ENCODE measurements around the gene PEX11B. TPM values are rescaled to one million over a fixed set of nuclear protein-coding genes. Genes with fewer than 3 reads are reported as not detected.
A peak's percentile ranks its signal among the peaks of the same experiment; 100 is the strongest.

Gene PEX11B
- total RNA-seq, 2 experiments from 2014 or later = 25.8 to 26.3 TPM

GRCh38 chr1:145960468-145961108 is 42.1 kb upstream of the PEX11B start:
- intact Hi-C loops (cut with micrococcal nuclease) = loop anchor here (5.0 kb wide), 1 partner anchor 33 kb away; the partner anchor contains the start of gene RBM8A

DNA sequence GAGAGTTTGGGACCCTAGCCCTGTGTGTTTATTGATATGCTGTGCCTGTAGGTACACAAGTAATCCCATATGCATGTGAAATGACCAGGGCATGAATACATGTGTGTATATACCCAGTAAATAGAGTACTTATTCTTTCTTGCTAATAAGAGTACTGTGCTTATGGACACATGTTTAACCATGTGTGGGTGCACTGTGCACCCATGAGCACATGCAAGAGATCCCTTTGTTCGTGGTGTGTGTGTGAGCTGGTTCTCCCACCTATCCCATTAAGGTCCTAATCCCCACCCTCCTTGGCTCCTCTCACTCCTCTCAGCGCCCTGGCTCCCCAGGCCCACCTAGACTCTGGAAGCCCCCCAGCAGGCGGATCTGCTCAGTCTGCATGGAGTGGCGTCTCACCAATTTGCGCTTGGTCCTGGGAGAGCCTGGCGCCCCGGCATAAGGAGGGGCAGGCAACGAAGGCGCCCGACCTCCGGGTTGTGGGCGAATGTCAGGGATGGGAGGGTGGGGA is 41.5 kb upstream of the PEX11B start:
- Mint-ChIP-seq H3K4me3 (peak overlapping the region; percentile 92), H3K36me3 (ENCODE audit: low read depth) (peaks cover 16% of the 10 kb centered on the region), H3K4me1 (ENCODE audit: low read depth) (peaks cover 46% of the 10 kb centered on the region), H3K27me3 (no peaks in the 10 kb centered on the region), H3K27ac (no peak overlapping the region), H3K9me3 (no peaks in the 10 kb centered on the region)
- TF ChIP-seq, protein P1, sequence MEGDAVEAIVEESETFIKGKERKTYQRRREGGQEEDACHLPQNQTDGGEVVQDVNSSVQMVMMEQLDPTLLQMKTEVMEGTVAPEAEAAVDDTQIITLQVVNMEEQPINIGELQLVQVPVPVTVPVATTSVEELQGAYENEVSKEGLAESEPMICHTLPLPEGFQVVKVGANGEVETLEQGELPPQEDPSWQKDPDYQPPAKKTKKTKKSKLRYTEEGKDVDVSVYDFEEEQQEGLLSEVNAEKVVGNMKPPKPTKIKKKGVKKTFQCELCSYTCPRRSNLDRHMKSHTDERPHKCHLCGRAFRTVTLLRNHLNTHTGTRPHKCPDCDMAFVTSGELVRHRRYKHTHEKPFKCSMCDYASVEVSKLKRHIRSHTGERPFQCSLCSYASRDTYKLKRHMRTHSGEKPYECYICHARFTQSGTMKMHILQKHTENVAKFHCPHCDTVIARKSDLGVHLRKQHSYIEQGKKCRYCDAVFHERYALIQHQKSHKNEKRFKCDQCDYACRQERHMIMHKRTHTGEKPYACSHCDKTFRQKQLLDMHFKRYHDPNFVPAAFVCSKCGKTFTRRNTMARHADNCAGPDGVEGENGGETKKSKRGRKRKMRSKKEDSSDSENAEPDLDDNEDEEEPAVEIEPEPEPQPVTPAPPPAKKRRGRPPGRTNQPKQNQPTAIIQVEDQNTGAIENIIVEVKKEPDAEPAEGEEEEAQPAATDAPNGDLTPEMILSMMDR (IDR thresholded peaks at IDR 0.05) = no peak
- POLR2A ChIA-PET = interaction anchor here (0.5 to 12.8 kb wide), 11 partner anchors 18 to 114 kb away, joined by 3 to 160 read pairs (median 3); partner anchors contain the start of genes NUDT17, PEX11B, RBM8A and TXNIP
- intact Hi-C loops (cut with micrococcal nuclease) = loop anchor here (5.0 kb wide), 1 partner anchor 33 kb away; the partner anchor contains the start of gene RBM8A
- DNase-seq = no peak
- ATAC-seq = no peak
- CTCF ChIA-PET = interaction anchor here (1.5 to 4.0 kb wide), 2 partner anchors 33 to 47 kb away, joined by 4 to 19 read pairs; partner anchors contain the start of gene RBM8A

More at GRCh38 chr1:145960468-145961108, 42.1 kb upstream of the PEX11B start:
- Mint-ChIP-seq H3K4me3 (peak overlapping the region; percentile 92), H3K9me3 (no peaks in the 10 kb centered on the region), H3K27ac (peak overlapping the region; percentile 91), H3K36me3 (ENCODE audit: low read depth) (peaks cover 16% of the 10 kb centered on the region), H3K4me1 (ENCODE audit: low read depth) (peaks cover 44% of the 10 kb centered on the region), H3K27me3 (no peaks in the 10 kb centered on the region)
- DNase-seq = peak; percentile 67
- CTCF ChIA-PET = no interaction called here
- POLR2A ChIA-PET = interaction anchor here (0.5 to 12.8 kb wide), 11 partner anchors 18 to 115 kb away, joined by 3 to 160 read pairs (median 3); partner anchors contain the start of genes NUDT17, PEX11B, RBM8A and TXNIP
- ATAC-seq = no peak
- TF ChIP-seq, protein P1 (IDR thresholded peaks at IDR 0.05) = peak; percentile 25

DNA sequence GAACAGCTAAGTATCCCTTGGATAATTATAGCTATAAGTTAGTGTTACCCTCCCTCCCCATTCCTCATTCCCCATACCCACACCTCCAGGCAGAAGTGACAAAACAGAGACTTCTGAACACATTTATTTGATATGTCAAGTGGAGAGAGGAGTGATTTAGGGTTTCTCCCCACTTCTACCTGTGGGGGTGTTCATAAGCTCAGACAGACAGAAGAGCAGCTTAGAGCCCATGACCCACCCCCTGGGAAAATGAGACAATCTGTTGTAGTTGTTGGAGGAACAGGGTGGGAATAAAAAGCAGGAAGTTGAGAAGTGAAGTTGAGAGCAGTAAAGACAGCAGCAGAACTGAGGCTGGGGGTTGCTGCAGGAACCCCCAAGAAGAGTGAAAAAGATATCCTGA is 40.8 kb upstream of the PEX11B start:
- TF ChIP-seq, protein P1 (IDR thresholded peaks at IDR 0.05) = no peak
- Mint-ChIP-seq H3K4me3 (peak overlapping the region; percentile 92), H3K27me3 (no peaks in the 10 kb centered on the region), H3K27ac (no peak overlapping the region), H3K9me3 (no peaks in the 10 kb centered on the region), H3K4me1 (ENCODE audit: low read depth) (peaks cover 53% of the 10 kb centered on the region), H3K36me3 (ENCODE audit: low read depth) (peaks cover 19% of the 10 kb centered on the region)
- CTCF ChIA-PET = interaction anchor here (1.5 to 4.0 kb wide), 4 partner anchors 25 to 100 kb away, joined by 3 to 19 read pairs (median 6); partner anchors contain the start of genes PIAS3 and RBM8A
- POLR2A ChIA-PET = interaction anchor here (1.0 to 12.8 kb wide), 8 partner anchors 14 to 114 kb away, joined by 3 to 160 read pairs (median 8); partner anchors contain the start of genes NUDT17, PEX11B and RBM8A
- DNase-seq (no peak), ATAC-seq (no peak)
- intact Hi-C loops (cut with micrococcal nuclease) = no loop called here

DNA sequence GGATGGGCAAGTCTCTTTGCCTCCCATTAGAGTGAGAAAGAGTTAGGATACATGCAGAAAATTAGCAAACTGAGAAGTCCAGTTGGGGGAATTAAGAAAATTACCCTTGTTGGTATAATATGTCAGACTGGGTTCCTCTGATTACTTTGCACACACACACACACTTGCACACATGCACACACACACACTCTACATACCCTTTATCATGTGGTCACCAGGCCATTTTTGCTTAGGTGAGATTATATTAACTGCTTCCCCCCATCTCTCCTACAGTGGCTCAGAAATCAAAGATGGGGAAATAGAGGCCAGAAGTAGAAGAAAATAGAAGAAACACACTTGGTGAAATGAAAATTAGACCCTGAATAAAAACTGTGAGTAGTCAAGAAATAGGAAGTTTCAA is 40.2 kb upstream of the PEX11B start:
- ChIA-PET POLR2A (interaction anchor here (1.0 to 12.8 kb wide), 10 partner anchors 15 to 51 kb away, joined by 3 to 160 read pairs (median 10); partner anchors contain the start of genes PEX11B, RBM8A and TXNIP), CTCF (interaction anchor here (0.6 to 4.0 kb wide), 8 partner anchors 8 to 99 kb away, joined by 3 to 19 read pairs (median 4); partner anchors contain the start of genes PIAS3, RBM8A and TXNIP)
- ATAC-seq (no peak), DNase-seq (no peak)
- Mint-ChIP-seq H3K4me1 (ENCODE audit: low read depth) (peaks cover 57% of the 10 kb centered on the region), H3K4me3 (peak overlapping the region; percentile 83), H3K9me3 (no peaks in the 10 kb centered on the region), H3K27me3 (no peaks in the 10 kb centered on the region), H3K36me3 (ENCODE audit: low read depth) (peaks cover 25% of the 10 kb centered on the region), H3K27ac (no peak overlapping the region)
- intact Hi-C loops (cut with micrococcal nuclease) = no loop called here
- TF ChIP-seq, protein P1 (IDR thresholded peaks at IDR 0.05) = no peak

Data from activated CD8-positive, alpha-beta T cell treated with anti-CD3 and anti-CD28 coated beads for 36 hours (primary cell).